Activated naive CD8-positive, alpha-beta T cell treated with anti-CD3 and anti-CD28 coated beads, Interleukin-2, amount 50 U/mL, for 24 hours (primary cell): ENCODE measurements around the gene ACO1.

Experiments
- ATAC-seq: fragments of 150-1000 bp; cut with Tn5 transposase; one replicate; pipeline ENCODE4 v1.10.0; 2021
- DNase-seq: peaks from one replicate; pipeline ENCODE4 v3.0.0; 2021
- H3K27ac Mint-ChIP-seq: one replicate; pipeline ENCODE4 v1.8.0; 2021; ENCODE audit warnings: mild to moderate bottlenecking, mixed read lengths
- H3K27me3 Mint-ChIP-seq: one replicate; pipeline ENCODE4 v1.8.0; 2021; ENCODE audit warnings: mixed read lengths
- H3K36me3 Mint-ChIP-seq: one replicate; pipeline ENCODE4 v1.8.0; 2021; ENCODE audit warnings: low read depth, mixed read lengths
- H3K4me1 Mint-ChIP-seq: one replicate; pipeline ENCODE4 v1.8.0; 2021; ENCODE audit warnings: mixed read lengths
- H3K4me3 Mint-ChIP-seq: one replicate; pipeline ENCODE4 v1.8.0; 2021; ENCODE audit warnings: mild to moderate bottlenecking, moderate library complexity, mixed read lengths
- H3K9me3 Mint-ChIP-seq: one replicate; pipeline ENCODE4 v1.8.0; 2021; ENCODE audit warnings: mixed read lengths

The ACO1 gene

DNA sequence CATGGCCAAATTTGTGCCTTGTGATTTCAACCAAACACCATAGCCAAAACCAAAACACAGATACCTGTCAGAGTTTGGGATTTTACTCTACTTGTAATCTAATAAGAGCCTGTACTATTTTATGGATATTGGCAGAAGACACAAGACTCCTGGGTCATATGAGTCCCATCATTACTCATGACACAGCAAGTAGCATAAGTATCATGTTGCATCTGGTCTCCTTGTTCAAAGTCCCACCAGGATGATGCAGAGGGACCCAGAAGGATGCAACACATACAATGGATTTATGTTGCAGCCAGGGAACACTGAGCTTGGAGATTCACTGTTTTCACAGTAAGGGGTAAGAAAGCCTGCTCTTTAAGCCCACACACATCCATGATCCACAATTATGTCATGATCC lies 13.2 kb upstream of the ACO1 start:
- Mint-ChIP-seq H3K27me3 (peaks cover 10% of the 10 kb centered on the region), H3K27ac (no peak overlapping the region), H3K9me3 (peaks cover 11% of the 10 kb centered on the region), H3K36me3 (no peaks in the 10 kb centered on the region), H3K4me3 (no peak overlapping the region), H3K4me1 (no peaks in the 10 kb centered on the region)
- no peak for DNase-seq
- ATAC-seq = no peak

DNA sequence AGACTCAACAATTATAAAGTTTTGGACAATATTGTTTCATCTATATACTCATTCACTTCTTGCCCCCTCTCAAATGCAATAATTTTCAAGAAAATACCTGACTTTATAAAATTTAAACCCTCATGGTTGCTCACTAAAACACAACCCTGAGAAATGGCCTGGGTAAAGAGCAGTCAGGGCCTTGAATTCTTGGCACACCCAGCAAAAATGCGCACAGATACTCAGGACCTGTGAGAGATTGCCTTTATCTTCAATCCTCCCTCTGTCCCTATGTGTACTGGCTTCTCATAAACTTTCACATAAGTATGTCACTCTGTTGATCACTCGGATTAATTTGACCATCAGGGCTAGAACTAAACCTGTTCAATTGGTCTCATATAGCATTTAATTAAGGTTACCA lies 12.8 kb upstream of the ACO1 start:
- Mint-ChIP-seq H3K36me3 (no peaks in the 10 kb centered on the region), H3K27me3 (peaks cover 10% of the 10 kb centered on the region), H3K4me1 (no peaks in the 10 kb centered on the region), H3K4me3 (no peak overlapping the region), H3K9me3 (peaks cover 11% of the 10 kb centered on the region), H3K27ac (no peak overlapping the region)
- no peak for ATAC-seq
- no peak for DNase-seq

- ATAC-seq (no peak), DNase-seq (no peak)
- peaks cover 9% of the 10 kb centered on the region for H3K4me1 Mint-ChIP-seq
- no peaks in the 10 kb centered on the region for H3K36me3 Mint-ChIP-seq
- H3K9me3 Mint-ChIP-seq = no peaks in the 10 kb centered on the region
- H3K27ac Mint-ChIP-seq = no peak overlapping the region
- H3K4me3 Mint-ChIP-seq = no peak overlapping the region
- peaks cover 7% of the 10 kb centered on the region for H3K27me3 Mint-ChIP-seq
These were observed 8.2 kb upstream of the ACO1 start for GRCh38 chr9:32376285-32376684.

GRCh38 chr9:32378496-32378895 lies 5.9 kb upstream of the ACO1 start:
- Mint-ChIP-seq H3K27me3 (peaks cover 18% of the 10 kb centered on the region), H3K4me1 (peaks cover 9% of the 10 kb centered on the region), H3K27ac (no peak overlapping the region), H3K4me3 (peak overlapping the region; percentile 30), H3K36me3 (no peaks in the 10 kb centered on the region), H3K9me3 (no peaks in the 10 kb centered on the region)
- peak; percentile 55 for ATAC-seq
- no peak for DNase-seq

DNA sequence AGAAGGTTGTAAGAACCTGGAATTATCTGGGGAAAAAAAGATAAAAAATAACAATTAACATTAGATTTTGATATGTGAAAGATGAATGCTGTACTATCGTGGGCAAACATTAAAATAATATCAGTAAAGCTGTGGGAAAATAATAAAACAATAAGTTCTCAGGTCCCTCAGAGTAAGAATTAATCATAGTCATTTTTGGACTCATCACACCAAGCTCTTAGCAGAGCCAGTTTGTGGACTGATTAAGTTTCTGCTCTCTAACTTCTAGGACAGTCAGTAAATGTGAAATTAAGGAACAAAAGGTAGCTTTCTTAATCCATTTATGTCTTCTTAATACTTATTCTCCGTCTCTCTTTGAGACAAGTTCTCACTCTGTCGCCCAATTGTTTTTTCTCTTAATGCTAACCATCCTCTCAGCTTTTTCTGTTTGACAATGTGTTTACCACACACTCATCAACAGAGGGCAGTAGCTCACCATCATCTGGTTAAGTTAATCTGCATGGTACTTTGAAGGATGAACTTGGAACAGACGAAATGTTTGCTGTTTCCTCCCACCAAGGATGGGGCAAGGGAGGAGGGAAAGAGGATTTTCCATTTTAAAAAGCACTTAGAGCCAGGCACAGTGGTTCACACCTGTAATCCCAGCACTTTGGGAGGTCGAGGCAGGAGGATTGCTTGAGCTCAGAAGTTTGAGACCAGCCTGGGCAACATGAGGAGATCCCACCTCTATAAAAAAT lies 5.3 kb upstream of the ACO1 start:
- Mint-ChIP-seq H3K4me3 (peak overlapping the region; percentile 30), H3K36me3 (no peaks in the 10 kb centered on the region), H3K9me3 (no peaks in the 10 kb centered on the region), H3K27ac (no peak overlapping the region), H3K27me3 (peaks cover 19% of the 10 kb centered on the region), H3K4me1 (peaks cover 14% of the 10 kb centered on the region)
- peak; percentile 35 for DNase-seq
- ATAC-seq = peak; percentile 81

- no peaks in the 10 kb centered on the region for H3K9me3 Mint-ChIP-seq
- H3K27ac Mint-ChIP-seq = no peak overlapping the region
- DNase-seq (no peak), ATAC-seq (no peak)
- H3K36me3 Mint-ChIP-seq = no peaks in the 10 kb centered on the region
- H3K4me3 Mint-ChIP-seq = no peak overlapping the region
- H3K27me3 Mint-ChIP-seq = peaks cover 19% of the 10 kb centered on the region
- peaks cover 19% of the 10 kb centered on the region for H3K4me1 Mint-ChIP-seq
These were observed 3.5 kb upstream of the ACO1 start for GRCh38 chr9:32380944-32381343.

DNA sequence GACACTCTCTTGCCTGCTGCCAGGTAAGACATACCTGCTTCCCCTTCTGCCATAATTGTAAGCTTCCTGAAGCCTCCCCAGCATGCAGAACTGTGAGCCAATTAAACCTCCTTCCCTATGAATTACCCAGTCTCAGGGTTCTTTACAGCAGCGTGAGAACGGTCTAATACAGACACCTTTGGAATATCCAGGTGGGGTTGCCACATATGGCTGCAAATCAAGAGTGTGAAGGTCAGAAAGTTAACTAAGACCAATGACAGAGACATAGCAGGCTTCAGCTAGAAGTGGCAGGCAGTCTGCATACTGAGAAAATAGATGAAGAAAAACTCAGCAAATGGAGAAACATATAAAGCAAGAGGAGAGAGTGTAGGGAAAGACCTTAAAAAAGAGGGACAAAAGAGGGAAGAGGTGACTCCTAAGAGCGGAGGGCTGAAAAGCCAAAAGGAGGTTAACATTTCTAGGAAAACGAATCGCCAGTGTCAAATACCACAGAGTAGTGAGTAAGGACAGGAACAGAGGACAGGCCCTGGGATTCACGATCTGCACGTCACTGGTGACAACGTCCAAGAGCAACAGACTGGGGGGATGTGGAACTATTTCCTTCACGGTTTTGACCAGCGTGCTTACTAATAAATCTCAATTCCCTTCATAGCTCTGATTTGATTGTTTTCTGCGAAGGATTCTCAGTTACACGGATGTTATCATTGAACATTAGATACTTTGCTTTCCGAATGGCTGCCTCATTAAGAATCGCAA lies 1.7 kb upstream of the ACO1 start:
- no peak overlapping the region for H3K4me3 Mint-ChIP-seq
- no peak for DNase-seq
- peaks cover 1% of the 10 kb centered on the region for H3K36me3 Mint-ChIP-seq
- H3K27me3 Mint-ChIP-seq = peaks cover 19% of the 10 kb centered on the region
- ATAC-seq = no peak
- no peaks in the 10 kb centered on the region for H3K9me3 Mint-ChIP-seq
- no peak overlapping the region for H3K27ac Mint-ChIP-seq
- peaks cover 19% of the 10 kb centered on the region for H3K4me1 Mint-ChIP-seq

- Mint-ChIP-seq H3K4me3 (peak overlapping the region; percentile 82), H3K9me3 (no peaks in the 10 kb centered on the region), H3K27ac (no peak overlapping the region), H3K27me3 (peaks cover 19% of the 10 kb centered on the region), H3K36me3 (peaks cover 1% of the 10 kb centered on the region), H3K4me1 (peaks cover 14% of the 10 kb centered on the region)
- ATAC-seq (no peak), DNase-seq (no peak)
These were observed 460 bp upstream of the ACO1 start for GRCh38 chr9:32384002-32384363.

DNA sequence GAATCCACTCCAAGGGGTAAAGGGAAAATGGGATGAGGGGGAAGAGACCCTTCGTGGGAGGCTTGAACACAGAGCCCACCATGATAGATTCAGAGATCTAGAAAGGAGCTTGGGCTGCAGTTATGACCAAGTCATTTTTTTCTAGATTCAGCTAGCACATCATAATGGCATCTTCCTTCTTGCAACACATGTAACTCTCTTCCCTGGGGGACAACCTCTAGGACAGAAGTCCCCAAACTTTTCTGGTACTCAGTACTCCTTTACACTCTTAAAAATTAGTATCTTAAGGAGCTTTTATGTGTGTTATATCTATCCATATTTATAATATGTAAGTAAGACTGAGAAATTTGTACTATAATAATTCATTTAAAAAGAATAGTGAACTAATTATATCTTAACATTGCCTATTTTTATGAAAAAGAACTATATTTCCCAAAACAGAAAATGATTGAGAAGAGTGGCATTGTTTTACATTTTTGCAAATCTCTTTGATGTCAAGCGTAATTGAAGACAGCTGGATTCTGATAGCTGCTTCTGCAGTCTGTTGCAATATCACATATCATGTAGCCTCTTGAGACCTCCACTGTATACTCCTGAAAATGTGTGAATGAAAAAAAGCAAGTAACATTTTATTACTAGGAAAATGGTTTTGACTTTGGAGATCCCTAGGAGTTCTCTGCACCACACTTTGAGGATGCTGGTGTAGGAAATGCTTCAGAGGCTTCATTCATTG lies 875 bp downstream of the ACO1 start:
- peaks cover 12% of the 10 kb centered on the region for H3K4me1 Mint-ChIP-seq
- peaks cover 1% of the 10 kb centered on the region for H3K36me3 Mint-ChIP-seq
- peak overlapping the region; percentile 82 for H3K4me3 Mint-ChIP-seq
- peaks cover 16% of the 10 kb centered on the region for H3K27me3 Mint-ChIP-seq
- ATAC-seq (no peak), DNase-seq (no peak)
- no peaks in the 10 kb centered on the region for H3K9me3 Mint-ChIP-seq
- H3K27ac Mint-ChIP-seq = no peak overlapping the region

DNA sequence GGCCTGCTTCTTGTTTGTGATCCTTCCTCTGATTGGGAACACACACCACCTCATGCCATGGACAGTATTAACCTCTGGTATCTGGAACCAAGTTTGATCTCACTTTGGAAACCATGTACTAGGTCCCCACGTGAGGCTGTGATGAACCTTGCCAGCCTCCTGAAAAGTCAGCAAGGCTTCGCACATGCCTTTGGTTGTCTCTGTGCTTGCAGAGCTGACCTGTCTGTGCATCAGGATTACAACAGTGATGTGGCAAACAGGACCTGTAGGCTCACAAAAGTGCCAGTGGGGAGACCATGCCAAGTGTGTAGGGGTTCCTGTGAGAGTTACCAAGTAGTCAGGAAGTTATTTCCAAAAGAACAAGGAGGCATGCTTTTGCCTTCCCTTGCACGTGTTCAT lies 1.4 kb downstream of the ACO1 start:
- Mint-ChIP-seq H3K27ac (no peak overlapping the region), H3K4me1 (peaks cover 13% of the 10 kb centered on the region), H3K36me3 (peaks cover 1% of the 10 kb centered on the region), H3K9me3 (no peaks in the 10 kb centered on the region), H3K4me3 (no peak overlapping the region), H3K27me3 (peaks cover 16% of the 10 kb centered on the region)
- ATAC-seq (no peak), DNase-seq (no peak)

- peaks cover 11% of the 10 kb centered on the region for H3K27me3 Mint-ChIP-seq
- H3K4me3 Mint-ChIP-seq = no peak overlapping the region
- DNase-seq (no peak), ATAC-seq (no peak)
- H3K9me3 Mint-ChIP-seq = no peaks in the 10 kb centered on the region
- no peak overlapping the region for H3K27ac Mint-ChIP-seq
- H3K4me1 Mint-ChIP-seq = peaks cover 13% of the 10 kb centered on the region
- H3K36me3 Mint-ChIP-seq = peaks cover 1% of the 10 kb centered on the region
These were observed 2.8 kb downstream of the ACO1 start for GRCh38 chr9:32387256-32387655.

GRCh38 chr9:32389365-32389764 lies 4.9 kb downstream of the ACO1 start:
- peaks cover 6% of the 10 kb centered on the region for H3K36me3 Mint-ChIP-seq
- no peak overlapping the region for H3K4me3 Mint-ChIP-seq
- H3K4me1 Mint-ChIP-seq = peaks cover 8% of the 10 kb centered on the region
- no peaks in the 10 kb centered on the region for H3K27me3 Mint-ChIP-seq
- H3K27ac Mint-ChIP-seq = no peak overlapping the region
- no peaks in the 10 kb centered on the region for H3K9me3 Mint-ChIP-seq
- ATAC-seq (no peak), DNase-seq (no peak)

DNA sequence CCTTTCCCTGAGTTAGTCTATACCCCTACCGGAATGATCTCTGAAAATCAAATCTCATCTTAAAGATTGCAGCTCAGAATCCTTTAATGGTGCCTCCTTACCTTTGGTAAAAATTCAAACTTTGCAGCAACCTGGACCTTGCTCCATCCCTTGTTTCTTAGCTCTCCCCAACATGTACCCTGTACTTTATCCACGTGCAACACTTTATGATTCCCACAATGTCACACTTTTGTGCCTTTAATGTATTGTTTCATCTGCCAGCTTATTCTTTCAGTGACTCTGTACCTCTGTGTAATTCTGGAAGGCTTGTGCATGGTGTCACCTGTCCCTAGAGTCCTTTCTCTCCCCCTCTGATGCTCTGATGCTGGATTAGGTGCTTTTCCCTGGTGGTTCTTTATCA lies 9.5 kb downstream of the ACO1 start:
- H3K4me3 Mint-ChIP-seq = no peak overlapping the region
- no peak overlapping the region for H3K27ac Mint-ChIP-seq
- no peak for DNase-seq
- H3K27me3 Mint-ChIP-seq = no peaks in the 10 kb centered on the region
- no peaks in the 10 kb centered on the region for H3K9me3 Mint-ChIP-seq
- no peak for ATAC-seq
- peaks cover 5% of the 10 kb centered on the region for H3K36me3 Mint-ChIP-seq
- peaks cover 4% of the 10 kb centered on the region for H3K4me1 Mint-ChIP-seq

DNA sequence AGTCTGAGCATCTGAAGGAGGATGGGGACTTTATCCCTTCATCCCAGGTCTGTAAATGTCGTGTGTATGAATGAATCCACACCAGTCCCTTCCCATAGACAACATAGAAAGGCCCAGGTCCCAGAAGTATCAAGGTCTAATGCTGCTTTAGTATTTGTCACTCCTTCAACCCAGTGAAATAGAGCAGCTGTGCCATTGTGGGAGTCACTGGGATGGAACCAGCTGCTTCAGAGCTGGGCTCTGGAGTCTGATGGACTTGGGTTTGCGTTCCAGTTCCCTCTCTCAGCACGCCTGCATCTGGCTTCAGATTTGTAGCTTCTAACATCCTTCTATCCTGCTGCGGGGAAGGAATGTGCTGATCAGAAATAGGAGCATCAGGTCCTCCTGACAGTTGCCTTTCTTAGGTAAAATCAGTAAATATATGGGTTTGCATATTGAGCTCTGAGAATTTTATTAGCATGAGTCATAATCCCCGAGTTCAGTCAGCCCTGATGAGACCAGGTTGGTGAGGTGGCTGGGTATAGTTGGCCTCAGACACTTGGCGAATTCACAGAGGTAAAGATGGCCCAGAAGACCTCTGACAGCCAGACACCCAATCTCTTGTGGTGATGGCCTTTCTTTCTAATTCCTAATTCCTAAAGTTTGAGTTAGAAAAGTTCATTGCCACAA lies 10.1 kb downstream of the ACO1 start:
- Mint-ChIP-seq H3K9me3 (no peaks in the 10 kb centered on the region), H3K27ac (no peak overlapping the region), H3K27me3 (no peaks in the 10 kb centered on the region), H3K4me3 (no peak overlapping the region), H3K4me1 (peaks cover 4% of the 10 kb centered on the region), H3K36me3 (peaks cover 5% of the 10 kb centered on the region)
- ATAC-seq = no peak
- no peak for DNase-seq
